GM20000 (cell line): Measurements from ENCODE around the gene IFNL3.
"Not testable (repeated sequence)": the region's sequence is repeated elsewhere in the genome, so short reads cannot be mapped to it uniquely, and the experiment has no call there.

ENCODE experiments used
- DNase-seq: peaks from one replicate; pipeline ENCODE4 v3.0.0; 2012; ENCODE audit warnings: low spot score
- CTCF ChIP-seq: IDR thresholded peaks from 2 replicates; pipeline ENCODE4 v1.5.1; 2012; ENCODE audit warnings: mild to moderate bottlenecking, control low read depth; ENCODE audit errors: extremely low read depth, missing control alignments

IFNL3 gene

GRCh38 chr19:39237200-39238184 lies 7.3 kb downstream of the IFNL3 start:
- DNase-seq = peak; percentile 75
- no peak for TF ChIP-seq CTCF

- no peak for TF ChIP-seq CTCF
- DNase-seq = no peak
These were observed 8.3 kb downstream of the IFNL3 start for GRCh38 chr19:39236527-39236926.

DNA sequence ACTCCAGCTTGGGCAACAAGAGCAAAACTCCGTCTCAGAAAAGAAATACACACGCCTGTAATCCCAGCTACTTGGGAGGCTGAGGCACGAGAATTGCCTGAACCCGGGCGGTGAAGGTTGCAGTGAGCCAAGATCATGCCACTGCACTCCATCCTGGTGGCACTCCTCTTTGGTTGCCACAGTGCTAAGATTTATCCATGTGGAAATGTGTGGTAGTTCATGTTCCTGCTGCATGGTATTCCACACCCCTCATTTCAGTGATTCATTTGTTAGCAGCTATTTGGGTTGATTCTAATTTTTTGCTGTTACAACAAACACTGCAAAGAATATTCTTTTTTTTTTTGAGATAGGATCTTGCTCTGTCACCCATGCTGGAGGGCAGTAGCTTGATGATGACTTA lies 12.1 kb downstream of the IFNL3 start:
- DNase-seq = no peak
- no peak for TF ChIP-seq CTCF

- no peak for TF ChIP-seq CTCF
- DNase-seq = no peak
These were observed 14.6 kb downstream of the IFNL3 start for GRCh38 chr19:39230096-39230764.

DNA sequence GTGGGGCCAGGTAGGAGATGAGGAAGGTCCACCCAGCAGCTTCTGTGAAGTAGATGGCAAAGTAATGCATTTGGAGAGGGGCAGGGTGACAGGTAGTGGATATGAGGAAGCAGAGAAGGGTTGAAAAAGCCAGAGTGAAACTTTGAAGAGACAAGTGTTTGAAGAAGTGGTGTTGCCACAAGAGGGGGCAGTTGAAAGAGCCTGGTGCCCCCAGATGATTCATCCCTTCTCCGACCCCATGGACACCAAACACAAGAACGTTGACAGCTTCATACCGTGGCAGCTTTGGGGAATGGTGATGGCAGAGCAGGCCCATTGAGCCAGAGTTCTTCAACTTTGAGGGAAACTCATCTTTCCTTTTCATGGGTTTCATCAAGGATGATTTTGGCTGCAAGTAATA lies 19.9 kb downstream of the IFNL3 start:
- DNase-seq = no peak
- TF ChIP-seq CTCF = no peak

- no peak for DNase-seq
- no peak for TF ChIP-seq CTCF
These were observed 21.0 kb downstream of the IFNL3 start for GRCh38 chr19:39223703-39224279.

DNA sequence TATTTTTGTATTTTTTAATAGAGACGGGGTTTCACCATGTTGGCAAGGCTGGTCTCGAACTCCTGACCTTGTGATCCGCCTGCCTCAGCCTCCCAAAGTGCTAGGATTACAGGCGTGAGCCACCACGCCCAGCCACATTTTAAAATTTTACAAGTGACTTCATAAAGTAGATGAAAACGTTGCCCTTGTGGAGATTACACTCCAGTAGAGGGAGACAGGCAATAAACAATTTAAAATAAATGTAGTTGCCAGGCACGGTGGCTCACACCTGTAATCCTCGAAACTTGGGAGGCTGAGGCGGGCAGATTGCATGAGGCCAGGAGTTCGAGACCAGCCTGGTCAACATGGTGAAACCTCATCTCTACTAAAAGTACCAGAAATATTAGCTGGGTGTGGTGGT lies 25.7 kb downstream of the IFNL3 start:
- not testable (repeated sequence) for DNase-seq
